Brain microvascular endothelial cell (primary cell): ENCODE measurements around the gene CMTM2.
A peak's percentile ranks its signal among the peaks of the same experiment; 100 is the strongest.

Experiments
- DNase-seq: peaks from one replicate; pipeline ENCODE4 v3.0.0-alpha.2; 2020
- H3K27ac ChIP-seq: fragments of 250-450 bp; sonication (Bioruptor Pico); 2 replicates; pipeline ENCODE4 v1.5.1; 2020; ENCODE audit warnings: mild to moderate bottlenecking, moderate library complexity
- H3K27me3 ChIP-seq: fragments of 250-450 bp; sonication (Bioruptor Pico); replicated peaks from 2 replicates; pipeline ENCODE4 v1.5.1; 2020; ENCODE audit warnings: mild to moderate bottlenecking
- H3K36me3 ChIP-seq: fragments of 250-450 bp; sonication (Bioruptor Pico); replicated peaks from 2 replicates; pipeline ENCODE4 v1.5.1; 2020; ENCODE audit warnings: mild to moderate bottlenecking
- H3K4me3 ChIP-seq: 2 replicates; pipeline ENCODE4 v1.5.1; 2011; ENCODE audit warnings: low read depth, mild to moderate bottlenecking, control low read depth, low read length, moderate library complexity
- CTCF ChIP-seq: IDR thresholded peaks from 2 replicates; pipeline ENCODE4 v1.5.1; 2011; ENCODE audit warnings: low read depth, mild to moderate bottlenecking, moderate library complexity, low read length, control low read depth, inconsistent platforms; ENCODE audit errors: missing control alignments
- in situ Hi-C: cut with HindIII; loops from 2 replicates; pipeline ENCODE4 v1.10.0; 2017; ENCODE audit warnings: low sequenced_read_pairs, low pct_ligation_motif_present

The CMTM2 gene

GRCh38 chr16:66551348-66551759 lies 27.9 kb upstream of the CMTM2 start:
- DNase-seq: no peak
- peak; percentile 56 for TF ChIP-seq CTCF
- Histone ChIP-seq H3K36me3 (no peaks in the 10 kb centered on the region), H3K4me3 (no peak overlapping the region), H3K27me3 (no peaks in the 10 kb centered on the region), H3K27ac (no peak overlapping the region)
- in situ Hi-C loops: no loop called here

- peak overlapping the region; percentile 58 for H3K27ac ChIP-seq
- H3K27me3 ChIP-seq: no peaks in the 10 kb centered on the region
- H3K36me3 ChIP-seq: no peaks in the 10 kb centered on the region
- H3K4me3 ChIP-seq: peak overlapping the region; percentile 71
- in situ Hi-C loops: no loop called here
- DNase-seq: no peak
- TF ChIP-seq CTCF: no peak
These were observed 27.4 kb upstream of the CMTM2 start for GRCh38 chr16:66551788-66552285.

GRCh38 chr16:66552286-66553177 lies 26.7 kb upstream of the CMTM2 start, which contains the start of gene CKLF:
Gene CKLF (plus strand): TSS chr16:66552576. CDS start chr16:66552716, 140 bp downstream.
- Histone ChIP-seq H3K36me3 (no peaks in the 10 kb centered on the region), H3K4me3 (peak within 1 kb of the TSS; percentile 71), H3K27me3 (no peaks in the 10 kb centered on the region), H3K27ac (peak within 1 kb of the TSS; percentile 58)
- in situ Hi-C loops: no loop called here
- peak; percentile 83 for DNase-seq
- no peak for TF ChIP-seq CTCF

GRCh38 chr16:66553223-66553622 lies 26.0 kb upstream of the CMTM2 start:
- no peak for TF ChIP-seq CTCF
- H3K4me3 ChIP-seq: peak overlapping the region; percentile 71
- no peak for DNase-seq
- no peak overlapping the region for H3K27ac ChIP-seq
- no peaks in the 10 kb centered on the region for H3K27me3 ChIP-seq
- H3K36me3 ChIP-seq: no peaks in the 10 kb centered on the region
- in situ Hi-C loops: no loop called here

- H3K27ac ChIP-seq: no peak overlapping the region
These were observed 25.2 kb upstream of the CMTM2 start for GRCh38 chr16:66554021-66554420.

More at GRCh38 chr16:66554021-66554420, 25.2 kb upstream of the CMTM2 start:
- DNase-seq: no peak
- Histone ChIP-seq H3K4me3 (peak overlapping the region; percentile 71), H3K27me3 (no peaks in the 10 kb centered on the region), H3K36me3 (no peaks in the 10 kb centered on the region)
- TF ChIP-seq CTCF: no peak
- in situ Hi-C loops: no loop called here
